OCI-LY3 (cell line): ENCODE data around the gene IFI6.

Experiments used
- H2AFZ ChIP-seq: fragments of 200-600, 300-600 bp; shearing (Covaris generic); 2 replicates; pipeline ENCODE4 v1.6.0; 2014; ENCODE audit warnings: antibody characterized with exemption, low read depth, low read length
- H3K27ac ChIP-seq: fragments of 200-600, 300-600 bp; sonication (generic); 2 replicates; pipeline ENCODE4 v1.5.1; 2014; ENCODE audit warnings: mild to moderate bottlenecking, low read length, moderate library complexity, mixed read lengths
- H3K27me3 ChIP-seq: fragments of 200-600, 300-600 bp; sonication (generic); 2 replicates; pipeline ENCODE4 v1.6.1; 2014; ENCODE audit warnings: low read depth, low read length, mixed read lengths
- H3K36me3 ChIP-seq: fragments of 200-600, 300-600 bp; sonication (generic); replicated peaks from 2 replicates; pipeline ENCODE3; 2014; ENCODE audit warnings: low read depth, low read length, mixed read lengths
- H3K4me1 ChIP-seq: fragments of 300-600, 200-600 bp; sonication (generic); 2 replicates; pipeline ENCODE4 v1.6.1; 2014; ENCODE audit warnings: low read length, mixed read lengths
- H3K4me2 ChIP-seq: fragments of 200-600, 300-600 bp; sonication (generic); 2 replicates; pipeline ENCODE4 v1.6.1; 2014; ENCODE audit warnings: low read length, mixed read lengths
- H3K4me3 ChIP-seq: fragments of 300-600, 200-600 bp; sonication (generic); 2 replicates; pipeline ENCODE4 v1.5.1; 2014; ENCODE audit warnings: antibody characterized with exemption, mild to moderate bottlenecking, low read length, moderate library complexity
- H3K79me2 ChIP-seq: fragments of 300-600, 200-600 bp; shearing (Covaris generic); 2 replicates; pipeline ENCODE4 v1.6.1; 2014; ENCODE audit warnings: mild to moderate bottlenecking, low read length, mixed read lengths
- H3K9ac ChIP-seq: fragments of 300-600, 200-600 bp; shearing (Covaris generic); 2 replicates; pipeline ENCODE4 v1.6.0; 2014; ENCODE audit warnings: mild to moderate bottlenecking, low read length, moderate library complexity
- H3K9me3 ChIP-seq: fragments of 200-600, 300-600 bp; shearing (Covaris generic); 2 replicates; pipeline ENCODE4 v1.6.1; 2014; ENCODE audit warnings: low read length, mixed read lengths; ENCODE audit not compliant: insufficient read depth
- H4K20me1 ChIP-seq: fragments of 200-600, 300-600 bp; sonication (generic); 2 replicates; pipeline ENCODE4 v1.6.1; 2016; ENCODE audit warnings: low read length, mixed read lengths; ENCODE audit not compliant: insufficient read depth
- EZH2phosphoT487 ChIP-seq: fragments of 200-600 bp; shearing (Covaris generic); IDR thresholded peaks from 2 replicates; pipeline ENCODE4 v1.6.1; 2018; ENCODE audit warnings: antibody characterized with exemption, mixed run types, low read depth
- TF ChIP-seq, protein P1 (sequence below): fragments of 200-600, 300-600 bp; sonication (generic); IDR thresholded peaks from 2 replicates; pipeline ENCODE4 v1.5.1; 2014; ENCODE audit warnings: antibody characterized with exemption, low read length, low read depth

The IFI6 gene

DNA sequence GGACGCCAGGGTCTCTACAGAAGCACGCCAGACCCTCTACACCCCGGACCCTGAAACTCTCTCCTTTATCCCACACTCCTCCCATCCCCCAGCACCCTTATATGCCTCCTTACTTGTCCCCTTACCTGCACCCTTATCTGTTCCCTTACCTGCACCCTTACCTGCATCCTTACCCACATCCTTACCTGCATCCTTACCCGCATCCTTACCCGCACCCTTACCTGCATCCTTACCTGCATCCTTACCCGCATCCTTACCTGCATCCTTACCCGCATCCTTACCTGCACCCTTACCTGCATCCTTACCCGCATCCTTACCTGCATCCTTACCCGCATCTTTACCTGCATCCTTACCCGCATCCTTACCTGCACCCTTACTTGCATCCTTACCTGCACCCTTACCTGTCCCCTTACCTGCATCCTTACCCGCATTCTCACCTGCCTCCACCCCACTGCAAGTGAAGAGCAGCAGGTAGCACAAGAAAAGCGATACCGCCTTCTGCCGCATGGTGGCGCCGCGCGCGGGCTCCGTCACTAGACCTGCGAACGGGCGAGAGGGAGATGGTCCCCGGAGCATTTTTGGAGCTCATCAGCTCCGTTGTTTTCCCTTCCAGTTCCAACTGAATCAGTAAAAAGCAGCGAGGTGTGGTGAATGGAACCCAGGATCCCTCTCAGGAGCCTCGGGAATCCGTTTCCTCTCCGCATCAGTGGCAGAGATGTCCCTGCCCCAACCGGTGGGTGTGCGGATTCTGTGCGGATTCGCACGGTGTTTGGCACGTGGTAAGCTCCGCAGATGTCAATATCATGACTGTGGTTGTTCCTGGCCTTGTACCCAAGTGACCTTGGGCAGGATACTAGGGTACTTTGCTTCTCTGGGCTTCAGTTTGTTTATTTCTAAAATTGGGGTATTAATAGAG lies 2.9 kb downstream of the IFI6 start:
- H3K9ac ChIP-seq, result no peak overlapping the region
- no peaks in the 10 kb centered on the region for H3K9me3 ChIP-seq
- peak overlapping the region; percentile 81 for H3K4me2 ChIP-seq
- H2AFZ ChIP-seq, result no peak overlapping the region
- no peaks in the 10 kb centered on the region for H3K27me3 ChIP-seq
- peak overlapping the region; percentile 49 for H3K4me3 ChIP-seq
- H4K20me1 ChIP-seq, result no peaks in the 10 kb centered on the region
- peaks cover 13% of the 10 kb centered on the region for H3K4me1 ChIP-seq
- no peaks in the 10 kb centered on the region for H3K36me3 ChIP-seq
- TF ChIP-seq, protein P1, sequence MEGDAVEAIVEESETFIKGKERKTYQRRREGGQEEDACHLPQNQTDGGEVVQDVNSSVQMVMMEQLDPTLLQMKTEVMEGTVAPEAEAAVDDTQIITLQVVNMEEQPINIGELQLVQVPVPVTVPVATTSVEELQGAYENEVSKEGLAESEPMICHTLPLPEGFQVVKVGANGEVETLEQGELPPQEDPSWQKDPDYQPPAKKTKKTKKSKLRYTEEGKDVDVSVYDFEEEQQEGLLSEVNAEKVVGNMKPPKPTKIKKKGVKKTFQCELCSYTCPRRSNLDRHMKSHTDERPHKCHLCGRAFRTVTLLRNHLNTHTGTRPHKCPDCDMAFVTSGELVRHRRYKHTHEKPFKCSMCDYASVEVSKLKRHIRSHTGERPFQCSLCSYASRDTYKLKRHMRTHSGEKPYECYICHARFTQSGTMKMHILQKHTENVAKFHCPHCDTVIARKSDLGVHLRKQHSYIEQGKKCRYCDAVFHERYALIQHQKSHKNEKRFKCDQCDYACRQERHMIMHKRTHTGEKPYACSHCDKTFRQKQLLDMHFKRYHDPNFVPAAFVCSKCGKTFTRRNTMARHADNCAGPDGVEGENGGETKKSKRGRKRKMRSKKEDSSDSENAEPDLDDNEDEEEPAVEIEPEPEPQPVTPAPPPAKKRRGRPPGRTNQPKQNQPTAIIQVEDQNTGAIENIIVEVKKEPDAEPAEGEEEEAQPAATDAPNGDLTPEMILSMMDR, result peak; percentile 47
- TF ChIP-seq EZH2phosphoT487, result no peak
- no peaks in the 10 kb centered on the region for H3K79me2 ChIP-seq
- H3K27ac ChIP-seq, result no peak overlapping the region

DNA sequence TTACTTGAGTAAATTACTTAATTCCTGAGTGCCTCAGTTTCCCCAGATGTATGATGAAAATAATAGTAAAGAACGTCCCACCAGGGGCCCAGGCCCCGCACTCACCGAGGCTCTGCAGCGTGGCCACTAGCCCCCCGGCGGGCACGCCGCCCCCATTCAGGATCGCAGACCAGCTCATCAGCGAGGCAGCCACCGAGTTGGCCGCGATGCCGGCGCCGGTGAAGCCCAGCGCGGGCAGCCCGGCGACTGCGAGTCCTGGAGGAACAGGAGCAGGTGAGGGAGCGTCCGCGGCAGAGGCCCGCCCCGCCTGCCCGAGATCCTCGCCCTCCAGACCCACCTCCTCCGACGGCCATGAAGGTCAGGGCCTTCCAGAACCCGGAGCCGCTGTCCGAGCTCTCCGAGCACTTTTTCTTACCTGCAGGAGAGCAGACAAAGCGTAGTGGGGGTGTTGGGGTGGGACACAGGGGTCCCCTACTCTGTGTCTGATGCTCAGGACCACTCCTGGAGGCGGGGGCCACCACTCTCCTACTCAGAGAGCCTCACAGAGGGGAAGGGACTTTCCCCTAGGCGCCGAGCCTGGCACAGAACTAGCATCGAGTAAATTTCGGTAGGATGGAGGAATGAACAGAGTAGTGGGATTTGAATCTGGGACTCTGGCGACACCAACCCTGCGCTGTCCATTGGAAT lies 3.7 kb downstream of the IFI6 start:
- no peaks in the 10 kb centered on the region for H3K9me3 ChIP-seq
- H3K4me2 ChIP-seq, result no peak overlapping the region
- TF ChIP-seq, protein P1, result no peak
- no peak for TF ChIP-seq EZH2phosphoT487
- H3K4me1 ChIP-seq, result peaks cover 13% of the 10 kb centered on the region
- no peaks in the 10 kb centered on the region for H3K36me3 ChIP-seq
- no peak overlapping the region for H3K4me3 ChIP-seq
- H3K9ac ChIP-seq, result no peak overlapping the region
- no peak overlapping the region for H2AFZ ChIP-seq
- H3K79me2 ChIP-seq, result no peaks in the 10 kb centered on the region
- H3K27ac ChIP-seq, result no peak overlapping the region
- H4K20me1 ChIP-seq, result no peaks in the 10 kb centered on the region
- H3K27me3 ChIP-seq, result no peaks in the 10 kb centered on the region

DNA sequence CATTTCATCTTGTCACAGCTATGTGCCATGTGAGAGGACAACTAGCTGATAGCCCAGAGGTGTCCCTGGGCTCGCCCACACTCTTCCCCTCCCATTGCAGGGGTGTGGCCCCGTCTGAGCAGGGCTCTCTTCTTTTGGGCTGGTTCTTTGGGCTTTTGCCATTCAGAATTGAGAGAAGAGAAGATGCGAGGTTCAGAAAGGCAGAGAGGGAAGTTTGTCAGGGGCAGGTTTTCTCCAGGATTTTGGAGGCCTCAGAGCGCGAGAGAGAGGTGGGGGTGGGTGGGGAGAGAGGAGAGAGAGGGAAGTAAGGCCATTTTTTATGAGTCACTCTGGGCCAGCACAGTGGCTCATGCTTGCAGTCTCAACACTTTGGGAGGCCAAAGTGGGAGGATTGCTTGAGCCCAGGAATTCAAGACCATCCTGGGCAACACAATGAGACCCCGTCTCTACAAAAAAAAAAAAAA lies 5.2 kb downstream of the IFI6 start:
- H2AFZ ChIP-seq, result peak overlapping the region; percentile 39; the same call in 1 of the 2 replicates
- TF ChIP-seq EZH2phosphoT487, result no peak
- TF ChIP-seq, protein P1, result no peak
- H3K27ac ChIP-seq, result no peak overlapping the region
- H3K27me3 ChIP-seq, result no peaks in the 10 kb centered on the region
- H3K4me2 ChIP-seq, result no peak overlapping the region
- H3K9ac ChIP-seq, result no peak overlapping the region
- H3K9me3 ChIP-seq, result no peaks in the 10 kb centered on the region
- H3K79me2 ChIP-seq, result no peaks in the 10 kb centered on the region
- peaks cover 15% of the 10 kb centered on the region for H3K4me1 ChIP-seq
- no peak overlapping the region for H3K4me3 ChIP-seq
- no peaks in the 10 kb centered on the region for H3K36me3 ChIP-seq
- no peaks in the 10 kb centered on the region for H4K20me1 ChIP-seq

DNA sequence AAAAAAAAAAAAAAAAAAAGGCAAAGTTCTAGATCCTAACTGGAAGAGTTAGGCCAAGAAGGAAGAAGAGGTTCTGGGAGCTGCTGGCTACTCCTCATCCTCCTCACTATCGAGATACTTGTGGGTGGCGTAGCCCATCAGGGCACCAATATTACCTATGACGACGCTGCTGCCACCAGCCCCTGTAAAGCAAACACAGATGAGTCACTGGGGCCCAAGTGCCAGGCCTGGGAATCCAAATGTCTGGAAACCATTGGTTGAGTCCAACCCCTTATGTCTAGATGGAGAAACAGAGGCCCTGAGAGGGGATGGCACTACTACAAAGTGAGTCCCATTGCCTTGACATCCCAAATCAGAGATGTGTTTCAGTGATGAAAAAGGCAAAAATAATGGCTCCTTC lies 5.7 kb downstream of the IFI6 start:
- Histone ChIP-seq H3K27me3 (no peaks in the 10 kb centered on the region), H2AFZ (0 out of 2 replicates have a peak overlapping the region, but pooled peaks have one; percentile 39), H3K9me3 (no peaks in the 10 kb centered on the region), H3K4me1 (peaks cover 13% of the 10 kb centered on the region), H3K27ac (no peak overlapping the region), H3K36me3 (no peaks in the 10 kb centered on the region), H3K4me2 (no peak overlapping the region), H3K4me3 (no peak overlapping the region), H4K20me1 (no peaks in the 10 kb centered on the region), H3K79me2 (no peaks in the 10 kb centered on the region), H3K9ac (no peak overlapping the region)
- TF ChIP-seq EZH2phosphoT487, result no peak
- TF ChIP-seq, protein P1, result no peak
